Lower leg skin (tissue), 3 donors: Measurements from ENCODE around the gene CD79B.
"Not testable (repeated sequence)": the region's sequence is repeated elsewhere in the genome, so short reads cannot be mapped to it uniquely, and the experiment has no call there.

Experiments
- CTCF ChIP-seq, 3 donors: fragments of 450-650 bp; IDR thresholded peaks; one replicate each; pipeline ENCODE4 v1.5.1; 2016; ENCODE audit warnings: antibody characterized with exemption in 3 of 3, mild to moderate bottlenecking in 3 of 3, moderate library complexity in 2 of 3
- POLR2A ChIP-seq, 2 donors: fragments of 450-650 bp; IDR thresholded peaks; one replicate each; pipeline ENCODE4 v1.6.1; 2016 to 2017; ENCODE audit warnings: antibody characterized with exemption in 2 of 2, mild to moderate bottlenecking in 1 of 2, moderate library complexity in 1 of 2

DNA sequence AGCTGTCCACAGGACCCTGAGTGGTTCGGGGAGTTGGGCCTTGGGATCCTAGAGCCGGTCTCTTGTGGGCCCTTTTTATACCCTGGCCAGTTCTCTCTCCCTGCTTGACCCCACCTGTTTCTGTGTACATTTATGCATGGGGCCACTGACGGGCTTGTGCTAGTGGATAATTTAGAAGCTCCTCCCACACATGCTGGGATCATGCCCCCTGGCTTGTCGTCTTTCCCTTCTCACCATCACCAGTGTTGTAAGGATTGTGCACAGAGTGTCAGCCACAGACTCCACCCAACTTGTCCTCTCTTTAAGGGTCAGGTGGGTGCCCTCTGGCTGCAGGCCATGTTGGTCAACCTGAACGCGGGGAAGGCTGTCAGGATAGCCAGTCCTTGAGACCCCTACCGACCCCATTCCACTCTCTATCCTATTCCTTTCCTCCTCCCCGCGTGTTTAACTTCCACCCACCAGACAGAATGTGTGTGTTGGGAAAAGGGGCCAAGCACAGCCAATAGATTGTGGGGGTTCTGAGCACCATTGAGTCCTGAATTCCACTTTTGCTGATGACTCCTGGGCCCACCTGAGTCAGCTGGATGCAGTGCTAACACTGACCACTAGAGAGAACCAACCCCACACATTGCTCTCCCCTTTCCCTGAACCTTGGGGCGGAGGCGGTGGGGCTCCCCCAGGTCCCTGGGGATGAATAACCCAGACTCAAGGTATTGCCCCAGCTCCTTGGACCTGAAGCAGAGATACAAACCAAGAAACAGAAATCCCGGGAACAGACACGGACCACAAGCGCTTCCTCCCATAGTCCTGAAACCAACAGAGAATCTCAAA, 35.4 kb downstream of the CD79B start, which contains the start of gene CSH1:
- not testable (repeated sequence) for TF ChIP-seq CTCF, POLR2A (IDR thresholded peaks at IDR 0.05)
